SKM-1 treated with dmso at 0.1 percent for 144 hours (cell line): ENCODE data around the gene UNC5B.
"Not testable (repeated sequence)": the region's sequence is repeated elsewhere in the genome, so short reads cannot be mapped to it uniquely, and the experiment has no call there.

Source experiments
- DNase-seq: peaks from one replicate; lab custom pipeline; 2025; ENCODE audit not compliant: unreplicated experiment; lab: John Stamatoyannopoulos, UW

The UNC5B gene

GRCh38 chr10:71209352-71209715 is 3.0 kb upstream of the UNC5B start:
- no peak for DNase-seq

DNA sequence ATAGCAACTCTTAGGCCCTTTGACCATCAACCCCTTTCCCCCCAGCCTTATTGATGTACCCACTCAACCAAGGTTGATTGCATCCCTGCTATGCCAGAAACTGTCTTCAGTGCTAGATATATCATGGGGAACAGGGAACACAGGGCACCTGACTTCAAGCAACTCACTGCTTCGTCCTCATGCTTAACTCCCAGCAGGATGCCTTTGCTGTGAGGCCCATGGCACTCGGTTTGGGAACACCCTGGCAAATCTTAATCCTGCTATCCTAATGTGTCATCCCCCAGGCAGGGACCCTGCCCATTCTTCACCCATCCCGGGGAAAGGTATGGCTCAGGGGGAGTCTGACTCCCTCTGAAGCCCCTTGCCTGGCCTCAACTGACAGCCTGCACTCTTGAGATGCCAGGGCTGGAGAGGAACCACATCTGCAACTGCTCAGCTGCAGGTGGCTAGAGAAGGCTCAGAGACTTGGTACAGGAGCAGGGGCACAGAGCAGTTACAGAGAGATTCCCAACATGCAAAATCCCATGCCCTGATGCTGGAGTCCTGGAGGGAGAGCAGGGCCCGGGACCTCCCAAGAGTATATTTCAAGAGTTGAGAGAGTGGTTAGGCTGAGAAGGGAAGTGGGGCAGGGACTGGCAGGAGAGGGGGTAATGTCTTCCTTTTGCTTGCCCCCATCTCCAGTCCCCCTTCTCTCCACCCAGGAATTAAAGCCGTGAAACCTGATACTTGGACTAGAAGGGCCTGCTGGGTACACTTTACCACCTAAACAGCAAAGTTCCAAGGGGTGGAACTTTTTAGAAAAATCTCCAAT is 2.4 kb upstream of the UNC5B start:
- DNase-seq = no peak

DNA sequence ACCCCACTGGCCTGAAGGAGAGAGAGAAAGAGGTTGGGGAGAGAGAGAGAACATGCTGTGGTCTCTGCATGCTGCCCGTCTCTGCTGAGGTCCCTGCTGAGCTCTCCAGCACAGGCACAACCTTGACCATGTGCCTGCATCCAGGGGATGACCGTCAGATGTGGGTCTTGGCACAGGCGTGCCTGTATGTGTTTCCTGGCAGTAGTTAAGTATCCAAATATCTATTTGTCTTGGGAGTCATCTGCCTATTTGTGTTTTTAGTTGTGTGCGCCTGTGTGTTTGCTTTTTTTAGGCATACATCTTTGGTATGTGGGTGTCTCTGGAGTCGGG is 1.9 kb upstream of the UNC5B start:
- DNase-seq = no peak

DNA sequence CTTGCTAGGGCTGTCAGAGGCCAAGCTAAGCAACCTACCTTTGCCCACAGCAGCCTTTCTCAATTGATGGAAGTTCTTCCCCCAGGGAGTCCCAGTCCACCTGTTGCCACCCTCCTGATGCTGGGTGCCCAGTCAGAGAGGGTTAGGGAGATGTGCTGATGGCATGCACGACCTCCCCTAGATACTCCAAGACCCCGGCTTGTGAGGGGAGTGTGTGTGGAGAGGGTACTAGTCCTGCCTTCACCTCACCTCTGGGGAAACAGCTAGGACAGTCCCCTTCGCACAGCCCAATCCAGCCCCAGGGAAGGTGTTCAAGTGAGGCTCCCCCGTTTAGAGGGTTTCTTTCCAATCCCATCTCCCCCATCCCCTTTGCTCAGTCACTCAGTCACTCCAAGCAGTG is 1.3 kb upstream of the UNC5B start:
- DNase-seq = no peak

GRCh38 chr10:71211775-71212317 is 524 bp upstream of the UNC5B start:
- DNase-seq = no peak

- no peak for DNase-seq
Measured at GRCh38 chr10:71213127-71213621, 804 bp downstream of the UNC5B start.

GRCh38 chr10:71213761-71214440 is 1.5 kb downstream of the UNC5B start:
- no peak for DNase-seq

- DNase-seq = no peak
Measured at GRCh38 chr10:71214641-71215559, 2.5 kb downstream of the UNC5B start.

DNA sequence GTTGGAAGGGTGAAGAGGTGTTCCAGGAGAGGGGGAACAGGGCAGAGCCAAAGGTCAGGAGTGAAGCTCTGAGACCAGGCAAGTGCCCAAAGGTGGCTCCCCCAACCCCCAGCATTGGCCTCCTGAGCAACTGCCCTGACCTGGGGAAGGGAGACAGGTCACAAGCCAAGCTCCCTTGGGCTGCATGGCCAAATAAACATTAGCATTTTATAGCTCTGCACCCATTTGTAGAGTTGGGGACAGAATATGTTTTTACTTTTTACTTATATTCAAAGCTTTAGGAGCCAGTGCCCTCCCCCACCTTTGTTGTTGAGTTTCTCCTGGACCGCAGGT is 4.0 kb downstream of the UNC5B start:
- DNase-seq = no peak

- DNase-seq = no peak
Measured at GRCh38 chr10:71216751-71217265, 4.4 kb downstream of the UNC5B start.

GRCh38 chr10:71217266-71218045 is 5.1 kb downstream of the UNC5B start:
- DNase-seq = no peak

DNA sequence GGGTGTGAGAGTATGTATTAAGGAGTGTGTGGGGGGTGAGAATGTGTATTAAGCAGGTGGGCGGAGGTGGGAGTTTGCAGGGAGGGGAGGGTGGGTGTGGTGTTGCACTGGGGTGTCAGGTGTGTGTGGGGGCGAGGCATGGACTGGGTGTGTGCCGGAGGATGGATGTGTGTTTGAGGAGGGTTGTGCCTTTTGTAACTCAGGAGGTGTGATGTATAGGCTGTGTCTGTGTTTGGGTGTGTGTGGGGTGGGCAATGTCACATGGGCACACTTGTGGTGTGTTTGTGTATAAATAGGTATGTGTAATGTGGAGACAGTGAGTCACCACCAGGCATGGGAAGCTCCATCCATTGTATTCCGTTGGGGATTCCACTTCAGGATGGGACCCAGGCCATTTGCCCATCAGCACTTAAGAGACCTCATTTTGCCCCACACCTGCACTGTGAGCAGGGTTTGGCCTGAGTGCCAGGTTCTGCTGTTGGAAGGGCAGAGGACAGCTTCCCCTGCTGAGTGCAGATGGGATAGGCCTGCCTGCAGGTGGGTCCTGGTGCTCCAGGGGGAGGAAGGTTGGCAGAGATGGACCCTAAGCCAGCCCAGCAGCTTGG is 5.8 kb downstream of the UNC5B start:
- DNase-seq = no peak

DNA sequence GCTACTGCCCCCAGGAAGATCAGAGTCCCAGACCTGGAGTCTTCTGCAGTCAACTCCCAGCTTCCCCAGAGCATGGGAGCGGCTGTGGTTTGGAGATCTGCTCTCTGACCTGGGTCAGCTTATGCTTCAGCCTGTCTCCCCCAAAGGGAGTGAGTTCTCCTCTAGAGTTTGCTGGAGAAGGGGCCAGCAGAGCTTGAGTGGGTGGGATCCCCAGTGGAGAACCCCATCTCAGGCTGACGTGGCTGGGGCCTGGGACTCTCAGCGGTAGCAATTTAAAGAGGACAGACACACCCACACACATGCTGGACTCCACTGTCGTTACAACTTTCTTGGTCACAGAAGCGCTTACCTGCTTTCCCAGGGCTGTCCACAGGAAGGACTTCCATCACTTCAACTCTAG is 6.3 kb downstream of the UNC5B start:
- DNase-seq = no peak

DNA sequence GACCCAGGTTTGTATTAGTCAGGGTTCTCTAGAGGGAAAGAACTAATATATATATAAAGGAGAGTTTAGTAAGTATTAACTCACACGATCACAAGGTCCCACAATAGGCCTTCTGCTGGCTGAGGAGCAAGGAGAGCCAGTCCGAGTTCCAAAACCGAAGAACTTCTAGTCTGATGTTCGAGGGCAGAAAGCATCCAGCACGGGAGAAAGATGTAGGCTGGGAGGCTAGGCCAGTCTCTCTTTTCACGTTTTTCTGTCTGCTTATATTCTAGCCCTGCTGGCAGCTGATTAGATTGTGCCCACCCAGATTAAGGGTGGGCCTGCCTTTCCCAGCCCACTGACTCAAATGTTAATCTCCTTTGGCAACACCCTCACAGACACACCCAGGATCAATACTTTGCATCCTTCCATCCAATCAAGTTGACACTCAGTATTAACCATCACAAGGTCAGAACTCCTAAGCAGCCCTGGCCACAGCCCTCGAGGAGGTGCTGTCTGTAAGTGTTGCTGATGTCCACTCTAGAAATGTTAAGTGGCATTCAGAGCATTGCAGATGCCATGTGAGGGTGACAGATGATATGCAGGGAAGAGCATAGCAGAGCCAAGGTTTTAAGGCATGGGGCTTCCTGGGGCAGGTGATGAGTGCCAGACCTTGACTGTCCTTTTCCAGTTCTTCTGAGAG is 7.0 kb downstream of the UNC5B start:
- DNase-seq = not testable (repeated sequence)

DNA sequence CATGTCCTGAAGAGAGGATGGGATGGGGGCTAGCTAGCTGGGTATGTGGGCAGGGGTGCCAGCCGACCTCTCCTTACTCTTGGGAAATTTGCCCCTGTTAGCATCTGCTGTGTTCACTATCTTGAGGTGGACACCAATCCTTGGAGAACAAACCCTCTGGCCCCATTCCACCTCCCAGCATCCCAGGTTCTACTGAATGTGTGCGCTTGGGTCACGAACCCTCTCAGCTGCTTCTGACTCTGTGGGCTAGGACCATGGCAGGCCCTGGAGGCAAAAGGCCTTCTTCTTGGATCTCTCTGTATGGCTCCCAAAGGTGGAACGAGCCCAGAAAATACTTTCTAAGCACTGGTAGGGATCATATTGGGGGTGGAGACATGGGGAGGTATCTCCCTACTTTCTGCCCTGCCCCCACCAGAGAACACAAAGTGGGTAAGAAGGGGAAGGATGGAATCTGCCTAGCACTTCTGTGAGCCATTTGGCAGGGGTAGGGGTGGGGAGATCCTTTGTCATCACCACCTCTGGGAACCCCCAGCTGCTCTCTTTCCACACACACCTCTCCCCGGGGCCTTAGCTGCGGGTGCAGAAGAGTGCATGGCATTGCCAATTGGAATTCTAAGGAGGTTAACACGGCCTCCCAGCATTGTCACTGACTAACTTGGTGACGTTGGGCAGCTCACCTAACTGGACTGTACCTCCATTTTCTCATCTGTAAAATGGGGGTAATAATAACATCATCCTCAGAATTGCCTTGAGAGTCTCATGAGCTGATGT is 7.7 kb downstream of the UNC5B start:
- no peak for DNase-seq

DNA sequence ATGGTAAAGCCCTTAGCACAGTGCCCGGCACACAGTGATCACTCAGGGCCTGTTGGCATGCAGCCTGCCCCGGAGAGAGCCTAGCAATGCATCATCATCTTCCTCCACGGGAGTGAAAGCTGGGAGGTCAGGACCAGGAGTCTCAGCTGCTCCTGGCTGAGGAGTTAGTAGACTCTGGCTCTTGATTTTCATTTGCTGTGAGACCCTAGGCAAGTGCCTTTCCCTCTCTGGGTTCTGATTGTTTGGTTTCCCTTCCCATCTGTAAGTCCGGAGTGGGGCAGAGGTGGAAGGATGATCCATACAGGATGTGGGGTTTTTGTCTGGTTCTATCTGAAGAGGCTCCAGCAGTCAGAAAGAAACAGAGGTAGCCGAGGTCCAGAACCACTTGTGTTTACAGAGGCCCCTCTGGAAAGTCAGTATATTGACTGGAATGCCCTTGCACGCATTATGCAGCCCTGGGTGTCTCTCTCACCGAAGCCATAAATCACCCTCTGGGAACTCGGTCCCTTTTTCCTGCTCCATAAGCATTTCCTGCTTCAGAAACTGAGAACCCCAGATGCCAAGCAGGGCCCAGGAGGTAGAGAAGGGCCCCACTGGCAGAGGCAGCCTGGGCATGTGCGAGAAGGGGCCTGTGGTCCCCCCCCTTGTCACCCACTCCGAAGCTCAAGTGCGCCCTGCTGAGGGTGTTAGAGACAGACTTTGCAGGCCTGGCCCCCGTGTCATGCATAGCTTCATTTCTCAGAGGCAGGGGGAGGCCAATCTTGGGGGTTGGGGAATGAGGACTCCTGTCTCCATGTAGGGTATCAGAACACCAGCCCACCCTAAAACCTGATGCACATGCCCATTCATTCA is 8.5 kb downstream of the UNC5B start:
- no peak for DNase-seq

DNA sequence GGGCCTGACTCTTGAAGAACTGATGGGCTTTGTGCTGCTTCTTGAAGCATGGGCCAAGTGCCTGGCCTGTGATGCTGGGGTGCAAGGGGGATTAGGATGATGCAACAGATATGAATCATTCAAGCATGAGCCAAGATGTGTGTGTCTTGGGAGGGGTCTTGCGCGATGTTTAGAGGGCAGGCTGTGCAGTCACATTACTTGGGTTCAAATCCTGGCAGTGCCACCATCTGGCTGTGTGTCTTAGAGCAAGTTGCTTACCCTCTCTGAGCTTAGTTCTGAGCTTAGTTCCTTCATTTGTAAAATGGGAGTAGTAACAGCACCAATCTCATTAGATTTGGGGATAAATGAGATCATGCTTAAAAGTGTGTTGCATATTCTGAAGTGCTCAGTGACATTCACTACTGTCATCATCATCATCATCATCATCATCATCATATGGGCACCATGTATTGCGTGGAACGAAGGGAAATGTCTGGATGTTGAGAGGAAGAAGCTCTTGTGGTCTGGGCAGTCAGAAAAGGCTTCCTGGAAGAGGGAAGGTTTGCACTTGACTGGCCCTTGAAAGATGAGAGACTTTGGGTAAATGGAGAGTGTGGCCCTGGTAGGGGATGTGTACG is 9.3 kb downstream of the UNC5B start:
- no peak for DNase-seq
